Measurements from ENCODE around the gene KIF21B.
"Not testable (repeated sequence)": the region's sequence is repeated elsewhere in the genome, so short reads cannot be mapped to it uniquely, and the experiment has no call there.

The KIF21B gene

GRCh38 chr1:200968469-200969410 is 54.8 kb downstream of the KIF21B start:
- no peak for DNase-seq

- no peak for DNase-seq
Measured at GRCh38 chr1:200967693-200968468, 55.6 kb downstream of the KIF21B start.

- no peak for DNase-seq
Measured at GRCh38 chr1:200966934-200967333, 56.6 kb downstream of the KIF21B start.

- DNase-seq = no peak
Measured at GRCh38 chr1:200965111-200965805, 58.3 kb downstream of the KIF21B start.

GRCh38 chr1:200963888-200964287 is 59.6 kb downstream of the KIF21B start:
- not testable (repeated sequence) for DNase-seq

GRCh38 chr1:200963076-200963475 is 60.4 kb downstream of the KIF21B start:
- no peak for DNase-seq

- no peak for DNase-seq
Measured at GRCh38 chr1:200962631-200963030, 60.9 kb downstream of the KIF21B start.

GRCh38 chr1:200962151-200962550 is 61.4 kb downstream of the KIF21B start:
- not testable (repeated sequence) for DNase-seq

GRCh38 chr1:200960948-200961340 is 62.6 kb downstream of the KIF21B start:
- no peak for DNase-seq

GRCh38 chr1:200960236-200960947 is 63.1 kb downstream of the KIF21B start:
- DNase-seq = no peak

- no peak for DNase-seq
Measured at GRCh38 chr1:200959411-200959921, 64.0 kb downstream of the KIF21B start.

- DNase-seq = no peak
Measured at GRCh38 chr1:200958597-200958996, 64.9 kb downstream of the KIF21B start.

- no peak for DNase-seq
Measured at GRCh38 chr1:200954434-200954833, 69.1 kb downstream of the KIF21B start.

- DNase-seq = no peak
Measured at GRCh38 chr1:200951016-200951415, 72.5 kb downstream of the KIF21B start.

GRCh38 chr1:200949626-200950025 is 73.9 kb downstream of the KIF21B start:
- no peak for DNase-seq

GRCh38 chr1:200947059-200947566 is 76.4 kb downstream of the KIF21B start:
- no peak for DNase-seq

- DNase-seq = no peak
Measured at GRCh38 chr1:200945111-200945510, 78.4 kb downstream of the KIF21B start.

GRCh38 chr1:200938955-200939354 is 84.6 kb downstream of the KIF21B start:
- DNase-seq = no peak

GRCh38 chr1:200935286-200935962 is 88.1 kb downstream of the KIF21B start:
- DNase-seq = not testable (repeated sequence)

- no peak for DNase-seq
Measured at GRCh38 chr1:200934676-200935245, 88.8 kb downstream of the KIF21B start.

- no peak for DNase-seq
Measured at GRCh38 chr1:200931776-200932175, 91.7 kb downstream of the KIF21B start.

Data from NCI-H510A treated with DMSO at 0.1 percent for 48 hours (cell line).